HG02970 (cell line): ENCODE results near the gene TMEM38A.
"Not testable (repeated sequence)": the region's sequence is repeated elsewhere in the genome, so short reads cannot be mapped to it uniquely, and the experiment has no call there.

Experiments
- ATAC-seq: cut with Tn5 transposase; IDR thresholded peaks from one replicate; pipeline ENCODE4 v1.9.1; 2021; ENCODE audit warnings: mild to moderate bottlenecking, moderate library complexity, moderate number of reproducible peaks; ENCODE audit not compliant: unreplicated experiment, low FRiP score

TMEM38A gene

GRCh38 chr19:16673231-16673630, 12.3 kb downstream of the TMEM38A start:
- no peak for ATAC-seq

- not testable (repeated sequence) for ATAC-seq
Observed at GRCh38 chr19:16673839-16674238, 12.9 kb downstream of the TMEM38A start.

GRCh38 chr19:16676101-16676798, 15.3 kb downstream of the TMEM38A start:
- no peak for ATAC-seq

- no peak for ATAC-seq
Observed at GRCh38 chr19:16677055-16677454, 16.1 kb downstream of the TMEM38A start.

- no peak for ATAC-seq
Observed at GRCh38 chr19:16678498-16678897, 17.6 kb downstream of the TMEM38A start.

- ATAC-seq = no peak
Observed at GRCh38 chr19:16679811-16680210, 18.9 kb downstream of the TMEM38A start.

GRCh38 chr19:16682539-16682938, 21.6 kb downstream of the TMEM38A start:
- ATAC-seq = no peak

- no peak for ATAC-seq
Observed at GRCh38 chr19:16684216-16684615, 23.3 kb downstream of the TMEM38A start.

GRCh38 chr19:16688084-16688483, 27.1 kb downstream of the TMEM38A start:
- ATAC-seq = no peak

- ATAC-seq = no peak
Observed at GRCh38 chr19:16698914-16699313, 38.0 kb downstream of the TMEM38A start.

- no peak for ATAC-seq
Observed at GRCh38 chr19:16702123-16702522, 41.2 kb downstream of the TMEM38A start.

GRCh38 chr19:16703677-16704076, 42.7 kb downstream of the TMEM38A start:
- no peak for ATAC-seq

GRCh38 chr19:16710870-16711269, 49.9 kb downstream of the TMEM38A start:
- not testable (repeated sequence) for ATAC-seq

GRCh38 chr19:16712295-16712694, 51.4 kb downstream of the TMEM38A start:
- not testable (repeated sequence) for ATAC-seq

- no peak for ATAC-seq
Observed at GRCh38 chr19:16714702-16715287, 53.9 kb downstream of the TMEM38A start.

GRCh38 chr19:16715611-16716010, 54.7 kb downstream of the TMEM38A start:
- ATAC-seq = no peak

- ATAC-seq = no peak
Observed at GRCh38 chr19:16721051-16721450, 60.1 kb downstream of the TMEM38A start.

GRCh38 chr19:16722591-16722990, 61.7 kb downstream of the TMEM38A start:
- ATAC-seq = no peak

- no peak for ATAC-seq
Observed at GRCh38 chr19:16726916-16727315, 66.0 kb downstream of the TMEM38A start.

- ATAC-seq = not testable (repeated sequence)
Observed at GRCh38 chr19:16735650-16736266, 74.8 kb downstream of the TMEM38A start.

- ATAC-seq = no peak
Observed at GRCh38 chr19:16736709-16737108, 75.8 kb downstream of the TMEM38A start.

- ATAC-seq = no peak
Observed at GRCh38 chr19:16737911-16738310, 77.0 kb downstream of the TMEM38A start.
